GM12891 (cell line): Measurements from ENCODE around the gene HRG.

Source experiments
- PAX5 ChIP-seq: IDR thresholded peaks from 2 replicates; pipeline ENCODE4 v1.6.1; 2011; ENCODE audit warnings: low read length, moderate library complexity, mild to moderate bottlenecking; ENCODE audit not compliant: insufficient read depth, severe bottlenecking
- POLR2A ChIP-seq: IDR thresholded peaks from 2 replicates; pipeline ENCODE4 v1.6.1; 2011; ENCODE audit warnings: low read depth, low read length, control low read depth
- POLR2AphosphoS5 ChIP-seq: IDR thresholded peaks from 2 replicates; pipeline ENCODE4 v1.6.1; 2011; ENCODE audit warnings: low read depth, low read length, control low read depth
- POU2F2 ChIP-seq: IDR thresholded peaks from 2 replicates; pipeline ENCODE4 v1.6.1; 2011; ENCODE audit warnings: low read depth, mild to moderate bottlenecking, control low read depth, low read length, moderate library complexity
- SPI1 ChIP-seq: IDR thresholded peaks from 2 replicates; pipeline ENCODE4 v1.6.1; 2011; ENCODE audit warnings: low read depth, low read length, control low read depth
- TAF1 ChIP-seq: IDR thresholded peaks from 2 replicates; pipeline ENCODE4 v1.6.1; 2011; ENCODE audit warnings: low read depth, low read length, control low read depth

- no peak for TF ChIP-seq POLR2AphosphoS5
- no peak for TF ChIP-seq POLR2A
- no peak for TF ChIP-seq TAF1
- no peak for TF ChIP-seq SPI1
- TF ChIP-seq POU2F2, result no peak
- TF ChIP-seq PAX5, result no peak
Measured at GRCh38 chr3:186620213-186621092, 45.4 kb upstream of the HRG start.
